WTC11 (cell line): ENCODE data around the gene ITSN1. TPM values are rescaled to one million over a fixed set of nuclear protein-coding genes. Genes with fewer than 3 reads are reported as not detected.

Experiments used
- ATAC-seq: fragments of 200-7000 bp; cut with Tn5 transposase; 2 replicates; pipeline ENCODE4 v1.10.0; 2021; ENCODE audit warnings: mild to moderate bottlenecking, moderate library complexity
- CTCF ChIA-PET: fragments of 300-600 bp; sonication (Branson Sonifier 250); formaldehyde crosslinking; loops from one replicate; lab custom pipeline; 2021; ENCODE audit warnings: antibody characterized with exemption; lab: Charles Lee
- POLR2A ChIA-PET: fragments of 350-600 bp; sonication (Branson Sonifier 250); formaldehyde crosslinking; loops from one replicate; lab custom pipeline; 2021; ENCODE audit warnings: antibody characterized with exemption; lab: Charles Lee
- DNase-seq: peaks from one replicate; pipeline ENCODE4 v3.0.0; 2021; ENCODE audit warnings: low spot score
- H3K27ac Mint-ChIP-seq: 2 replicates; pipeline ENCODE4 v1.8.0; 2021; ENCODE audit warnings: mixed read lengths
- H3K27me3 Mint-ChIP-seq: 2 replicates; pipeline ENCODE4 v1.8.0; 2021; ENCODE audit warnings: low read depth, mild to moderate bottlenecking, moderate library complexity, mixed read lengths
- H3K36me3 Mint-ChIP-seq: 2 replicates; pipeline ENCODE4 v1.8.0; 2021; ENCODE audit warnings: mixed read lengths
- H3K4me1 Mint-ChIP-seq: 2 replicates; pipeline ENCODE4 v1.8.0; 2022; ENCODE audit warnings: mixed read lengths
- H3K4me3 Mint-ChIP-seq: 2 replicates; pipeline ENCODE4 v1.8.0; 2021; ENCODE audit warnings: mild to moderate bottlenecking, moderate library complexity, mixed read lengths
- H3K9me3 Mint-ChIP-seq: 2 replicates; pipeline ENCODE4 v1.8.0; 2021; ENCODE audit warnings: mixed read lengths
- FOXP1 ChIP-seq: sonication (generic); formaldehyde crosslinking; IDR thresholded peaks from 2 replicates; pipeline ENCODE4 v1.8.0; 2022; ENCODE audit warnings: missing genetic modification reagents, mild to moderate bottlenecking, moderate library complexity, borderline replicate concordance
- GABPB1 ChIP-seq: sonication (generic); formaldehyde crosslinking; IDR thresholded peaks from 2 replicates; pipeline ENCODE4 v1.8.1; 2023; ENCODE audit warnings: mild to moderate bottlenecking, missing genetic modification reagents
- USF1 ChIP-seq: sonication (generic); formaldehyde crosslinking; IDR thresholded peaks from 2 replicates; pipeline ENCODE4 v1.8.0; 2022; ENCODE audit warnings: mild to moderate bottlenecking, missing genetic modification reagents
- total RNA-seq: library from RNA; stranded (reverse); gene quantifications from 3 replicates; pipeline ENCODE4 v1.2.3, GENCODE V29; 2021
- TF ChIP-seq, protein P1 (sequence below): fragments of 250-450 bp; sonication (Bioruptor Pico); conservative IDR thresholded peaks from 2 replicates; pipeline ENCODE4 v1.9.0; 2021; ENCODE audit warnings: mild to moderate bottlenecking
- TF ChIP-seq, protein P2 (sequence below): sonication (generic); formaldehyde crosslinking; conservative IDR thresholded peaks from 2 replicates; pipeline ENCODE4 v1.8.1; 2023; ENCODE audit warnings: mild to moderate bottlenecking, low read depth, missing genetic modification reagents, moderate library complexity
- TF ChIP-seq, protein P3 (sequence below): sonication (generic); formaldehyde crosslinking; IDR thresholded peaks from 2 replicates; pipeline ENCODE4 v1.8.1; 2023; ENCODE audit warnings: mild to moderate bottlenecking, missing genetic modification reagents, borderline replicate concordance

The ITSN1 gene
- total RNA-seq, 1 experiment from 2014 or later, result 69.6 TPM

DNA sequence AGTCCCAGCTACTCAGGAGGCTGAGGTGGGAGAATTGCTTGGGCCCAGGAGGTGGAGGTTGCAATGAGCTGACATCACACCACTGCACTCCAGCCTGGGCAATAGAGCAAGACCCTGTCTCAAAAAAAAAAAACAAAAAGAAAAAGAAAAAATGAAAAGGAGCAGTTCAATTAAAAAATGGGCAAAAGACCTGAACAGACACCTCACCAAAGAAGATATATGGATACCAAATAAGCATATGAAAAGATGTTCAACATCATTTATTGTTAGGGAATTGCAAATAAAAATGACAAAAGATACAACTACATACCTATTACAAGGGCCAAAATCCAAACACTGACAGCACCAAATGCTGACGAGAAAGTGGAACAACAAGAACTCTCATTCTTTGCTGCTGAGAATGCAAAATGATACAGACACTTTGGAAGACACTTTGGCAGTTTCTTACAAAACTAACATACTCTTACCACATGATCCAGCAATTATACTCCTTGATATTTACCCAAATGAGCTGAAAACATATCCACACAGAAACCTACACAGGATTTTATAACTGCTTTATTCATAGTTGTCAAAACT, 302.0 kb downstream of the ITSN1 start:
- H3K36me3 Mint-ChIP-seq, result peaks cover 20% of the 10 kb centered on the region
- TF ChIP-seq, protein P1, sequence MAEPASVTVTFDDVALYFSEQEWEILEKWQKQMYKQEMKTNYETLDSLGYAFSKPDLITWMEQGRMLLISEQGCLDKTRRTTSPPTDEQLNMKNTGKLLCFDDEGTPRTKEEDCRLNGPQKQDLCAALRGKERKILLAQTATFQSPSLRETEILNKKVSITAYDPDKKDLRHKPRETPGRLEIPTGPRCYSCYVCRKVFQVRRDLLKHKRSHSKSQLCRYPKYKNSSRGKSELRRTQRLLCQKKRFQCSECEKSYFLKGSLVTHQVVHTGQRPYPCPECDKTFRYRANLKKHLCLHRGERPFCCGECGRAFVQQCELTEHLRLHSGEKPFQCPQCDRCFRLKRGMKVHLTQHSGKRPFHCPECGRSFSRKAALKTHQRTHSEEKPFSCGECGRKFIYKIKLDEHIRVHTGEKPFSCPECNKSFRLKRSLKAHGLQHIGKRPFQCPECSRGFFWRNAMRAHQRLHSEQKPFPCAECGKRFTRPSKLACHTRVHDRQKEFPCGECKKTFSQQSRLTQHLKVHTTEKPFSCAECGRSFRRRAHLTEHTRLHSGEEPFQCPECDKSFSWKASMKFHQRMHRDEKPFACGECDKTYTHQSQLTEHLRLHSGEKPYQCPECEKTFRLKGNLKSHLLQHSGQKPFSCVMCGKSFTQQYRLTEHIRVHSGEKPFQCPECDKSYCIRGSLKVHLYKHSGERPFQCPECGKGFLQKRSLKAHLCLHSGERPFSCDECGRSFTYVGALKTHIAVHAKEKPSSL (CRISPR knock-in tag), result no peak
- no peak for TF ChIP-seq USF1 (CRISPR knock-in tag)
- TF ChIP-seq GABPB1, result no peak

GRCh38 chr21:33945652-33946270, 303.5 kb downstream of the ITSN1 start:
- TF ChIP-seq FOXP1 (CRISPR knock-in tag), result no peak
- TF ChIP-seq GABPB1, result no peak
- TF ChIP-seq, protein P2, sequence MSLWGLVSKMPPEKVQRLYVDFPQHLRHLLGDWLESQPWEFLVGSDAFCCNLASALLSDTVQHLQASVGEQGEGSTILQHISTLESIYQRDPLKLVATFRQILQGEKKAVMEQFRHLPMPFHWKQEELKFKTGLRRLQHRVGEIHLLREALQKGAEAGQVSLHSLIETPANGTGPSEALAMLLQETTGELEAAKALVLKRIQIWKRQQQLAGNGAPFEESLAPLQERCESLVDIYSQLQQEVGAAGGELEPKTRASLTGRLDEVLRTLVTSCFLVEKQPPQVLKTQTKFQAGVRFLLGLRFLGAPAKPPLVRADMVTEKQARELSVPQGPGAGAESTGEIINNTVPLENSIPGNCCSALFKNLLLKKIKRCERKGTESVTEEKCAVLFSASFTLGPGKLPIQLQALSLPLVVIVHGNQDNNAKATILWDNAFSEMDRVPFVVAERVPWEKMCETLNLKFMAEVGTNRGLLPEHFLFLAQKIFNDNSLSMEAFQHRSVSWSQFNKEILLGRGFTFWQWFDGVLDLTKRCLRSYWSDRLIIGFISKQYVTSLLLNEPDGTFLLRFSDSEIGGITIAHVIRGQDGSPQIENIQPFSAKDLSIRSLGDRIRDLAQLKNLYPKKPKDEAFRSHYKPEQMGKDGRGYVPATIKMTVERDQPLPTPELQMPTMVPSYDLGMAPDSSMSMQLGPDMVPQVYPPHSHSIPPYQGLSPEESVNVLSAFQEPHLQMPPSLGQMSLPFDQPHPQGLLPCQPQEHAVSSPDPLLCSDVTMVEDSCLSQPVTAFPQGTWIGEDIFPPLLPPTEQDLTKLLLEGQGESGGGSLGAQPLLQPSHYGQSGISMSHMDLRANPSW (CRISPR knock-in tag), result no peak
- DNase-seq (no peak), ATAC-seq (no peak)
- Mint-ChIP-seq H3K4me1 (peaks cover 46% of the 10 kb centered on the region), H3K27ac (no peak overlapping the region), H3K36me3 (peaks cover 20% of the 10 kb centered on the region), H3K4me3 (no peak overlapping the region), H3K27me3 (no peaks in the 10 kb centered on the region; the same call in 1 of the 2 replicates), H3K9me3 (peaks cover 12% of the 10 kb centered on the region)
- CTCF ChIA-PET, result interaction anchor here (0.7 to 1.9 kb wide), 2 partner anchors 49 to 149 kb away, joined by 4 read pairs; no protein-coding TSS in a partner anchor
- POLR2A ChIA-PET, result interaction anchor here (1.1 kb wide), 1 partner anchor 14 kb away, joined by 11 read pairs; no protein-coding TSS in a partner anchor

More for the DNA sequence above, 302.0 kb downstream of the ITSN1 start:
- Mint-ChIP-seq H3K4me3 (no peak overlapping the region), H3K27ac (no peak overlapping the region), H3K27me3 (no peaks in the 10 kb centered on the region; the same call in 1 of the 2 replicates), H3K4me1 (peaks cover 45% of the 10 kb centered on the region), H3K9me3 (peaks cover 12% of the 10 kb centered on the region)
- ChIA-PET POLR2A (no interaction called here), CTCF (interaction anchor here (1.8 kb wide), 1 partner anchor 20 kb away, joined by 4 read pairs; no protein-coding TSS in a partner anchor)
- no peak for DNase-seq
- ATAC-seq, result no peak

- ATAC-seq, result peak; percentile 91
- H3K36me3 Mint-ChIP-seq, result peaks cover 20% of the 10 kb centered on the region
- peaks cover 37% of the 10 kb centered on the region for H3K4me1 Mint-ChIP-seq
- peak overlapping the region; percentile 99 for H3K27ac Mint-ChIP-seq
- no peaks in the 10 kb centered on the region for H3K27me3 Mint-ChIP-seq
- peak; percentile 62 for DNase-seq
- peak overlapping the region; percentile 55 for H3K4me3 Mint-ChIP-seq
- TF ChIP-seq, protein P3, sequence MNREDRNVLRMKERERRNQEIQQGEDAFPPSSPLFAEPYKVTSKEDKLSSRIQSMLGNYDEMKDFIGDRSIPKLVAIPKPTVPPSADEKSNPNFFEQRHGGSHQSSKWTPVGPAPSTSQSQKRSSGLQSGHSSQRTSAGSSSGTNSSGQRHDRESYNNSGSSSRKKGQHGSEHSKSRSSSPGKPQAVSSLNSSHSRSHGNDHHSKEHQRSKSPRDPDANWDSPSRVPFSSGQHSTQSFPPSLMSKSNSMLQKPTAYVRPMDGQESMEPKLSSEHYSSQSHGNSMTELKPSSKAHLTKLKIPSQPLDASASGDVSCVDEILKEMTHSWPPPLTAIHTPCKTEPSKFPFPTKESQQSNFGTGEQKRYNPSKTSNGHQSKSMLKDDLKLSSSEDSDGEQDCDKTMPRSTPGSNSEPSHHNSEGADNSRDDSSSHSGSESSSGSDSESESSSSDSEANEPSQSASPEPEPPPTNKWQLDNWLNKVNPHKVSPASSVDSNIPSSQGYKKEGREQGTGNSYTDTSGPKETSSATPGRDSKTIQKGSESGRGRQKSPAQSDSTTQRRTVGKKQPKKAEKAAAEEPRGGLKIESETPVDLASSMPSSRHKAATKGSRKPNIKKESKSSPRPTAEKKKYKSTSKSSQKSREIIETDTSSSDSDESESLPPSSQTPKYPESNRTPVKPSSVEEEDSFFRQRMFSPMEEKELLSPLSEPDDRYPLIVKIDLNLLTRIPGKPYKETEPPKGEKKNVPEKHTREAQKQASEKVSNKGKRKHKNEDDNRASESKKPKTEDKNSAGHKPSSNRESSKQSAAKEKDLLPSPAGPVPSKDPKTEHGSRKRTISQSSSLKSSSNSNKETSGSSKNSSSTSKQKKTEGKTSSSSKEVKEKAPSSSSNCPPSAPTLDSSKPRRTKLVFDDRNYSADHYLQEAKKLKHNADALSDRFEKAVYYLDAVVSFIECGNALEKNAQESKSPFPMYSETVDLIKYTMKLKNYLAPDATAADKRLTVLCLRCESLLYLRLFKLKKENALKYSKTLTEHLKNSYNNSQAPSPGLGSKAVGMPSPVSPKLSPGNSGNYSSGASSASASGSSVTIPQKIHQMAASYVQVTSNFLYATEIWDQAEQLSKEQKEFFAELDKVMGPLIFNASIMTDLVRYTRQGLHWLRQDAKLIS (CRISPR knock-in tag), result no peak
- TF ChIP-seq GABPB1, result 0 out of 2 replicates have a peak, but pooled peaks have one; percentile 36
- CTCF ChIA-PET, result interaction anchor here (0.9 to 1.9 kb wide), 5 partner anchors 24 to 400 kb away, joined by 4 to 12 read pairs (median 7); partner anchors contain the start of genes MRPS6 and SLC5A3
- POLR2A ChIA-PET, result interaction anchor here (1.2 kb wide), 1 partner anchor 126 kb away, joined by 6 read pairs; the partner anchor contains the start of genes MRPS6 and SLC5A3
- peaks cover 12% of the 10 kb centered on the region for H3K9me3 Mint-ChIP-seq
Measured at GRCh38 chr21:33947451-33948095, 305.3 kb downstream of the ITSN1 start.
